ENCODE results near the gene THRB.

The THRB gene

DNA sequence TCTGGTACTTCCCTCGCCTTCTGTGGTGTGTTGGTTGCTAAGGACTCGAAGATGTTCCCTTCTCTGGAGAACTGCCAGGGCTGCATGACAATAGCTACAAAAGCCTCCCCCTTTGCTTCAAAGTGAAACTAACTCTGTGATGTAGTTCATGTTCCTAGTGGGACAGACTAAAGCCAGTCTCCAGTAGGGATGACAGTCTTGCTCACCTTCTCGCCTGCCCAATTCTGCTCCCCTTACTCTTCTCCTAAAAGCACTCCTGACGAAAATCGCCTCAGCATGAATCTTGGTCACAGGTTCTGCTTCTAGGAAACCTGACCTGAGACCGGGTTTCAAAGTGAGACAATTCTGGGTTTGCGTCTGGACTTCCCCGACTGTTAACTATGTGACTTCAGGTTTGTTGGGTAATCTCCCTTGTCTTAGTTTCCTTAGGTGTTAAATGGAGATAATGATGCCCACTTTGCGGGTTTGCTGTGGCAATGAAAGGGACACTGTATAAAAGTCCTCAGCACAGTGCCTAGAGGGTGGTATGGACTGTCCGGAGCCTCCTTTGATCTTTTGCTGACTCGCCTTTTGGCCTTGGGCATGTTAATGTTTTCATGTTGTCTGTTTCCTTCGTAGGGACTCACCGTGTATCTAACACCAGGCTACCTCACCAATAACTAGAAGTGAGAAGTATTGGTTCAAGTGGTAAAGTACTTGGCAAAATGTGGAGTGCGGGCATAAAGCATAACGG lies 24.9 kb upstream of the THRB start:
- TF ChIP-seq, protein P1, sequence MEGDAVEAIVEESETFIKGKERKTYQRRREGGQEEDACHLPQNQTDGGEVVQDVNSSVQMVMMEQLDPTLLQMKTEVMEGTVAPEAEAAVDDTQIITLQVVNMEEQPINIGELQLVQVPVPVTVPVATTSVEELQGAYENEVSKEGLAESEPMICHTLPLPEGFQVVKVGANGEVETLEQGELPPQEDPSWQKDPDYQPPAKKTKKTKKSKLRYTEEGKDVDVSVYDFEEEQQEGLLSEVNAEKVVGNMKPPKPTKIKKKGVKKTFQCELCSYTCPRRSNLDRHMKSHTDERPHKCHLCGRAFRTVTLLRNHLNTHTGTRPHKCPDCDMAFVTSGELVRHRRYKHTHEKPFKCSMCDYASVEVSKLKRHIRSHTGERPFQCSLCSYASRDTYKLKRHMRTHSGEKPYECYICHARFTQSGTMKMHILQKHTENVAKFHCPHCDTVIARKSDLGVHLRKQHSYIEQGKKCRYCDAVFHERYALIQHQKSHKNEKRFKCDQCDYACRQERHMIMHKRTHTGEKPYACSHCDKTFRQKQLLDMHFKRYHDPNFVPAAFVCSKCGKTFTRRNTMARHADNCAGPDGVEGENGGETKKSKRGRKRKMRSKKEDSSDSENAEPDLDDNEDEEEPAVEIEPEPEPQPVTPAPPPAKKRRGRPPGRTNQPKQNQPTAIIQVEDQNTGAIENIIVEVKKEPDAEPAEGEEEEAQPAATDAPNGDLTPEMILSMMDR (IDR thresholded peaks at IDR 0.05) = no peak
- Mint-ChIP-seq H3K9me3 (peaks cover 3% of the 10 kb centered on the region), H3K4me1 (peaks cover 12% of the 10 kb centered on the region), H3K27ac (no peak overlapping the region), H3K36me3 (ENCODE audit: low read depth) (no peaks in the 10 kb centered on the region), H3K27me3 (ENCODE audit: low read depth, poor library complexity) (peaks cover 76% of the 10 kb centered on the region), H3K4me3 (no peak overlapping the region)
- no peak for DNase-seq

DNA sequence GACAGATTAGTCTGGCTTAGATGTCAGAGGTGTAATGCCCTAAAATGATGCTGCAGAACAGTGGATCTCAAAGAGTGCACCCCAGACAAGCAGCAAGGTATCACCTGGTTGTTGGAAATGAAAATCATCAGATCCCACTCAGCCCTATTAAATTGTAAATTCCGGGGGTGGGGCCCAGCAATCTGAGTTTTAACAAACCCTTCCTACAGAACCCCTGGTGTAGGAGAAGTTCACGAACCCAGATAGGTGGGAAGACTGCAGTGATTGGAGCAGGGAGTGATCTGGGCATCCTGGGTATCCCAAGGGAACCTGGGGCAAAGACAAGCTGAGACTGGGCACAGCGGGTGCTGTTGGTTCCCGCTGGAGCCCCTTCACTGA lies 24.3 kb upstream of the THRB start:
- Mint-ChIP-seq H3K27me3 (ENCODE audit: low read depth, poor library complexity) (peaks cover 70% of the 10 kb centered on the region), H3K36me3 (ENCODE audit: low read depth) (no peaks in the 10 kb centered on the region), H3K4me3 (no peak overlapping the region), H3K27ac (no peak overlapping the region), H3K9me3 (peaks cover 3% of the 10 kb centered on the region), H3K4me1 (peaks cover 12% of the 10 kb centered on the region)
- TF ChIP-seq, protein P1 (IDR thresholded peaks at IDR 0.05) = no peak
- no peak for DNase-seq

DNA sequence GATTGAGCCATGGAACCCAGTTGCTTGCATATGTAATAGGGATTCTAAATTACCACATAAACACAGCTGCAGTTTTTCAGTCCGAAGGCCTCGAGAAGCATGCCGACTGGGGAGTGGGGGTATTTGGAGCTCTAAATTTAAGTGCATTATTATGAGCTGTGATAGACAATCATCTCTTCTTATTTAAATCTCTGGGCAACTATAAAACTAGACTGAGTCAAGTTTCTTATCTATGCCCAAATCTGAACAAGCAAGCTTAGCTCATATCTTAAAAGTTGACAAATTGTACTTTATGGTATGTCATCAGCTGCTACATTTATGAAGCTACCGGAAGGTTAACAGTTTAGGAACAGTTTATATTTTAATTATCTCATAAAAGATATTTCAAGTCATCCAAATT lies 19.5 kb upstream of the THRB start:
- H3K4me3 Mint-ChIP-seq = no peak overlapping the region
- H3K36me3 Mint-ChIP-seq (ENCODE audit: low read depth) = no peaks in the 10 kb centered on the region
- H3K27ac Mint-ChIP-seq = no peak overlapping the region

DNA sequence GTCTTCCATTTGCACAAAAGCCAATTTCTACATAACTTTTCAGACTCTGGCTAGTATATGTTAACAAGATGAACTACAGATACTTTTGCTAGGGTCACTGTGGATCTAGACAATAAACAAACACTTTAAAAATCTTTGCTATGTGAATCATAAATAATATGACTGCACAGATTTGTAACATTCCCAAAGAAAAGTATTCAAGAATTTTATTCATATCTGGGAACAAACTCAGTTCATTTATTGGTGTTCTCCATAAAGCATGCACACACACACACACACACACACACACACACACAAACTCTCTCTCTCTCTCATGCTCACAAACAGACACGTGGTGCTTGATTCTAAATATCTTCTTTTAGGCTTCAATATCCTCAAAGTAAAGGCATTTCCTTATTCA lies 18.8 kb upstream of the THRB start:
- Mint-ChIP-seq H3K9me3 (no peaks in the 10 kb centered on the region), H3K27me3 (ENCODE audit: low read depth, poor library complexity) (peaks cover 19% of the 10 kb centered on the region), H3K4me3 (no peak overlapping the region), H3K36me3 (ENCODE audit: low read depth) (no peaks in the 10 kb centered on the region), H3K4me1 (peaks cover 2% of the 10 kb centered on the region), H3K27ac (no peak overlapping the region)
- DNase-seq = no peak
- TF ChIP-seq, protein P1 (IDR thresholded peaks at IDR 0.05) = no peak

More for the DNA sequence above, 19.5 kb upstream of the THRB start:
- peaks cover 26% of the 10 kb centered on the region for H3K27me3 Mint-ChIP-seq (ENCODE audit: low read depth, poor library complexity)
- no peak for DNase-seq
- H3K9me3 Mint-ChIP-seq = no peaks in the 10 kb centered on the region
- TF ChIP-seq, protein P1 (IDR thresholded peaks at IDR 0.05) = no peak
- H3K4me1 Mint-ChIP-seq = no peaks in the 10 kb centered on the region

DNA sequence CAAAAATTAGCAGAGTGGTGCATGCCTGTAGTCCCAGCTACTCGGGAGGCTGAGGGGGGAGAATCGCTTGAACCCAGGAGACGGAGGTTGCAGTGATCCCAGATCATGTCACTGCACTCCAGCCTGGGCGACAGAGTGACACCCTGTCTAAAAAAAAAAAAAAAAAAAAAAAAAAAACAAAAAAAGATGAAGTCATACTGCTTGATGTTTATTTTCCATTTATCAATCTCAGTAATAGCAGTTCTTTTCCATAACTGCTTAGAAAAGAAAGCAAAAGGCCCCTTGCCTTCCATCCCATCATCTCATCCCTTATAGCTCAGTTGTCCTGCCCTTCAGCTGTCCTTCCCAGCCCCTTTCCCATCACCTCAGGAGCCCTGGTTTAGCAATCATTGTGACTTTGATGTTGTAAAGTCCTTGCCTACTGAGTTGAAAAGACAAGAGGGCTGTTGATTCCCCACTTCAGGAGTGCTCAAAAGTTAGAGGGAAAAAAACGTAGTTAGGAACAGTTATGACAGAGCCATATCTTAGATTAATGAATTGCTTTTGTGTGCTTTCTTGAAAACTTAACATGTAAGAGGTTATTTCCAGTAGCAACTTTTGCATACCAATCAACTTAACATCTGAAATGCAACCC lies 18.0 kb upstream of the THRB start:
- H3K27me3 Mint-ChIP-seq (ENCODE audit: low read depth, poor library complexity) = peaks cover 16% of the 10 kb centered on the region
- no peak overlapping the region for H3K4me3 Mint-ChIP-seq
- peaks cover 4% of the 10 kb centered on the region for H3K4me1 Mint-ChIP-seq
- H3K36me3 Mint-ChIP-seq (ENCODE audit: low read depth) = no peaks in the 10 kb centered on the region
- no peak overlapping the region for H3K27ac Mint-ChIP-seq
- no peak for DNase-seq
- TF ChIP-seq, protein P1 (IDR thresholded peaks at IDR 0.05) = no peak
- no peaks in the 10 kb centered on the region for H3K9me3 Mint-ChIP-seq
